Measurements from ENCODE around the gene WDR1.
"Not testable (repeated sequence)": the region's sequence is repeated elsewhere in the genome, so short reads cannot be mapped to it uniquely, and the experiment has no call there.

Gene WDR1

DNA sequence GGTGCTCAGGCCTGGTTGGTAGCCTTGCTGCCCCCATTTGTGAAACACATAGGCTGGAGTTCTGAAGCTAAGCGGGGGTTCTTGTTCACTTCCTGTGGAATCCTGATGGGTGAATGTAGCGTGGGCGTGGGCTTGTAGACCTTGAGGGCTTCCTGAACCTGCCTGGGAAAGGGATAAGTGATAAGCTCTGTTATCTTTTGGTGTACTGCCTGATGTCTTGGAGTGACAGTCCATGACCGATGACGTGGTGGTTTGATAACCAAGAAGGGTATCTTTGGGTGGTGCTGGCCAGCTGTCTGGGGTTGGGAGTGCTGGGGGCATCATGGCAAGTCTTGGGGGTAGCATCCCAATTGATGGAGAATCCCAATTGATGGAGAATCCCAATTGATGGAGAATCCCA is 17.5 kb upstream of the WDR1 start:
- no peak for DNase-seq (ENCODE audit: low read depth, low spot score)

DNA sequence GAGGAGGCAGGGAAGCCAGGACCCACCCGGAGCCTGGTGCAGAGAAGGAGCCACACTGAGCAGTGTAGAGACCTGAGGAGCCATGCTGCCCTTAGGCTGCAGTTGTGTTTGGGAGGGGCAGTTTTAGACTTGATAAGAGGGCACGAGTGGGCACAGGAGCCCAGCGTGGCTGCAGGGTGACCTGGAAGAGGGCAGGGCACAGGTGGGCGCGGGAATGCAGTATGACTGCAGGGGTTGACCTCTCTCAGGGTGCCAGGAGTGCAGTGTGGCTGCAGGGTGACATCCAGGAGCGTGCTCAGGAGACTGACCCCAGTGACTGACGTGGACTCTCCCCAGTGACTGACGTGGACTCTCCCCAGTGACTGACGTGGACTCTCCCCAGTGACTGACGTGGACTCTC is 14.6 kb upstream of the WDR1 start:
- no peak for DNase-seq (ENCODE audit: low read depth, low spot score)

DNA sequence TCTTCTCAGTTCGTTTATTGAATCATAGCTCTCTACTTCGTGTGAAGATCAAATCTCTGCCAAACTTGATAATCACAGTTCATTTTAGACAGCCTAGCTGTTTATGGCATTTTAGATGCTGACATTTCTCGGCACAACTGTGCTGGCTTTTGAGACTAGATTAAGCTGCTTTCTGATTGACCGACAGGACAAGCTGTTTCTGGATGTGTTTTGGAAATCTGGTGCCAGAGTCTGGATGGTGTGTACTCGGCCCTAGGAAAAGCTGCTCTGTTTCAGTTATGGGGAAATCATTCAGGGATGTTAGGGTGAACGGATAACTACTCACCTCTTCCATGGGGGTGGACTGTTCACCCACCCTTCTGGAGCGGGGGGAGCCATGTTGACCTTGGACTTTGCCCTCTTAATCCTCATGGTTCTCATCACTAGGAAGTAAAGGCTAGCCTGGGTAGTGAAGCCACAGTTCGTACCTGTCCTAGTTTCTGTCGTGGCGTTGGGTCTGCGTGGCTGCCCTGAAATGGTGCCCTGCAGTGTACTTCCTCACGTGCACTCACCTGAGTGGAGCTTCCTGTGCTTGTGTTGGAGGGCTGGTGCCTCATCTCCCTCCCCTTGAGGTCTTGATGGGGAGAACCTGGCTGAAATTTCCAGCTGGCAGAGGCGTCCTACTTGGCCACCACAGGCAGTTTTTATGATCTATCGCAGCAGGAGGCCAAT is 13.7 kb upstream of the WDR1 start:
- no peak for DNase-seq (ENCODE audit: low read depth, low spot score)

DNA sequence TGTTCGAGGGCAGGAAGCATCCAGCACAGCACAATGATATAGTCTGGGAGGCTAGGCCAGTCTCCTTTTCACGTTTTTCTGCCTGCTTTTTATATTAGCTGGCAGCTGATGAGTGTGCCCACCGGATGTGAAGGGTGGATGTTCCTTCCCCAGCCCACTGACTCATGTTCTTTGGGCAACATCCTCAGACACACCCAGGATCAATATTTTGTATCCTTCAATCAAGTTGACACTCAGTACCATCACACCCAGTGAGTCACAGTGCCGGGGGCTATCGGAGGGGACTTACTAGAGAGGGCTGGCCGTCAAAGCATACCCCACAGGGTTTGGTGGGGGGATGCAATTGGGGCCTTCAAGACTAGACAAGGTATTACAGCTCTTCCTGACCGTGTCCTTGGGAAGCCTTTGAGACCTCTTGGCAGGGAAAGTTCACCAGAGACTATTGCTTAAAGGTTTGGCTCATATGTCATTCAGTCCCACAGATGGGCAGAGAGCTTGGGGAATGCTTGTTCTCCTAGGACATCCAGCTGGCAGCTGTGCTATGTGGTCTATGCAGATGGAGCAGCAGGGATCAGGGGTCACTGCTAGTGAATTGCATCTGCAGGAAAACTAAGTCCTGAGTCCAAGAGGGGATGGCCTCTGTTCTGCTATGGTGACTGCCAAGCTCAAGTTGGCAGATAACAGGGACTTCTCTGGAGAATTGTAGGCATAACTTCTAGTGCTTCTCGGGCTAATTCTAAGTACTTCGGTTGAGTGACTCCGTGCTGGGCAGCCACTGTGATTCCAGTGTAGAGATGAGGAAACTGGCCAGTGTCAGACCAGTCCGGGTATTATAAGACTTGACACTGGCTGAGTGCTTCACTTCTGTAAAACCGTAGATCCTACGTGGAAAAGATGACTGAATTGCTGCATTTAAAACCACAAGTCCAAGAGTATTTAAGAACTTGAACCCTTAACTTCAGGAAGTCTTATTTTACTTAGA is 12.9 kb upstream of the WDR1 start:
- DNase-seq (ENCODE audit: low read depth, low spot score) = no peak

DNA sequence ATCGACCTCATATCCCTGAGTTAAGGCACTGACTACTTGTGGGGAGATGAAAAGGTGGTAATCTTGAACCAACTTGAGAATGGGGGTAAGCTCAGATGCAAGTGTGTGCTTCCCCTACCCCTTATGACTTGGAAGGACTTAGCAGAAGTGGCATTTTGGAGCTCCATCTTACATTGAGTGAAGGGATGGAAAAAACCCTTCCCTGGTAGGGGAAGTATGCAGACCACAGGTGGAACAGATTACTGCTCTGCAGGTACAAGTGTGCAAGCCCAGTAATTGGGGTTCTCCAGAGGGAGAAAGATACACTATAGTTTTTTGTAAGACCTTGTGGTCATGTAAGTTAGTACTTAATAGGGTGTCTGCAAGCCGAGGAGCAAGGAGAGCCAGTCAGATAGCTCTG is 12.2 kb upstream of the WDR1 start:
- DNase-seq (ENCODE audit: low read depth, low spot score) = no peak

DNA sequence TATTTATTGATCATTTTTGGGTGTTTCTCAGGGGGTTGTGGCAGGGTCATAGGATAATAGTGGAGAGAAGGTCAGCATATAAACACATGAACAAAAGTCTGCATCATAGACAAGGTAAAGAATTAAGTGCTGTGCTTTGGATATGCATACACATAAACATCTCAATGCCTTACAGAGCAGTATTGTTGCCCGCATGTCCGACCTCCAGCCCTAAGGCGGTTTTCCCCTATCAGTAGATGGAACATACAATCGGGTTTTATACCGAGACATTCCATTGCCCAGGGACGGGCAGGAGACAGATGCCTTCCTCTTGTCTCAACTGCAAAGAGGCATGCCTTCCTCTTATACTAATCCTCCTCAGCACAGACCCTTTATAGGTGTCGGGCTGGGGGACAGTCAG is 10.9 kb upstream of the WDR1 start:
- not testable (repeated sequence) for DNase-seq (ENCODE audit: low read depth, low spot score)

DNA sequence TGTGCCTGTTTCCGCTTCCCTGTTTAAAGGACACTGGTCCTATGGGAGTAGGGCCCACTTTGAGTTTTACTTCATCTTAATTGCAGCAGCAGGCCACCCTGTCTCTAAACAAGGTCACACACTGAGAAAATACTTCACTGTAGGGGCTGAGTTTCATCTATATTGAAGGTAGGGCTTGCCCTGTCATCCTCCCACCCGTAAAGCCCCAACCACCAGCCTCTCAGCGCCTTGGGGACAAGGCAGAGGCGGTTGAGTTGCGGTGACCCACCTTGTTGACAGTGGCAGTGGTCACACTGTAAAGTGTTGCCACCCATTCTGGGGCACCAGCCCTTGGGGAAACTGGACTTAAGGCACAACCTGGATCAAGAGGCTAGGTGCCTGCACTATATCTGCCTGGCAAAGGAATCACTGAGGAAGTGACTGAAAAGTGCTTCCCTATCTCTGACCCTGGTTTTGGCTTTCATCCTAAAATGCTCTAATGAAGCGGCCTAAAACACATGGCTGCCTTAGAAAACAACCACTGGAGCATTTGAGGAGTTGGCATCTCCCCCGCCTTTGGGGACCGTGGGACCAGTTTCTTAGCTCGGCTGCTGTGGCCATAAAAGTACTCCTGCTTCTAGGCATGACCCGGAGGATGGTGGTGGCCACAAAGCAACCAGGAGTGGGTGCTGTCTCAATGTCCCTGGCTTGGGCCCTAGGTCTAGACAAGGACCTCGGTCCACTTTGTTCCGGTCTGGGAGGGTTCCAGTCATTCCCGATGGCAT is 7.8 kb upstream of the WDR1 start:
- no peak for DNase-seq (ENCODE audit: low read depth, low spot score)

DNA sequence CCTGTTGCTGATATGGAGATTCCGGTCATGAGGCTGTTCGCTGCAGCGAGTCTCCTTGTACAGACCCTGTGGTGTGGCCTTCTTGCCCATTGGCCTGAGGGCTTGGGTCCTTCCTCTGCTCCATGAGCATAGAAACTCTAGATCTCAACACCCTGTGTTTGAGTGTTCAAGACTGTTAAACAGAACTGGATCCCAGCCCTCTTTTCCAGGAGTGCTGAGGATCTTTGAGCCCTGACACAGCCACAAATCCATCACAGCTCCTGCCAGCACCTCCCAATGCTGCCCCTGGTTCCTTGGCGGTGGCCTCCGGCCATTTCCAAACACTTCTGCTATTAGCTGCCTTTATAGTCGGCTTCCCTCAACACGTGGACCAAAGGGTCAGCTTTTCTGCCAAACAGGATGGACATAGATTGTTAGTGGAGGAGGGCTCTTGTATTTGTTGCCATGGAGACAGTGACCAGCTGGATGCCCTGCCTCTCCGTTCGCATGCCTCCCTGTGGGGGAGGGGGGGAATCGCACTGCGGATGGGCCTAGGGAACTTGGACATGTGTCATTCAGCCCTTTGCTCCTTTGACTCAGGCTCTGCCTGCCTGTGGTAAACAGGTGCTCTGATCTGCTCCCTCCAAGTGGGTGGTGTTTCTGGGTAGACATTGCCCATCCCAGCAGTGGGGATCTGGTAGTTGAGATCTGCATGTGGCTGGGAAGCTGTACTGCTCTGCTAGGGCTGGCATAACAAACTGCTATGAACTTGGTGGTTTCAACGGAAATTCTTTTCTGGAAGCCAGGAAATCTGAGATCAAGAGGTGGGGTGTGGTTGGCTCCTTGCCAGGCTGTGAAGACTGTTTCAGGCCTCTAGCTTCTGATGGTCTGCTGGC is 6.9 kb upstream of the WDR1 start:
- no peak for DNase-seq (ENCODE audit: low read depth, low spot score)

DNA sequence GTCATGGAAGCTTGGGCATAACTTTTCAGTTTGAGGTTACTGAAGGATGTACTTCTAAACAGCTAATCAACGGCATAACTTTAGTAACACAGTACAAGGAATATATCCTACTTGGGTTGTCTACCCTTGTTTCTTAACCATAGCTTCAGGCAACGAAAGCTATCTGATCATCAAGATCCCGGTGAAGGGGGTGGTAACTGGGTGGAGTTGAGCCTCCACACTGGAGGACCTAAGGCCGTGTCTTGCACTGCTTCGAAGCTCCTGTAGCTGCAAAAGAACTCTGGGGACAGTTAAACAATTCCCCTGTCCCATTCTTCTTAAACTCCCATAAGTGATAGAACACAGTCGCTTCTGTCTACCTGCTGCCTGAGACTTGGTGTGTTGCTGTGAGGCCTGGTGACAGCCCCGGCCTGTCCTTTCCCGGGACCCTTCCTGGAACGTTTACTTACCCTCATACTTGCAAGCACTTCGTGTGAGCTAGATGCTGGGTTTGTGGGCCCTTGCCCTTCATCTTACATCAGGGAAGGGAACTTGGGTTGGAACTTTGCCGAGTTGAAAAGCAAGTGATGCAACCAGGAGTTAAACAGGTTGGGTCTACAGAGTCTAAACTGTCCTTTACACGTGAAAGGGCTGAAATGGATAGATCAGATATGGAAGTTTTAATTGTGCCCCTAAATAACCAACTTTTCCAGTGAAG is 5.8 kb upstream of the WDR1 start:
- no peak for DNase-seq (ENCODE audit: low read depth, low spot score)

DNA sequence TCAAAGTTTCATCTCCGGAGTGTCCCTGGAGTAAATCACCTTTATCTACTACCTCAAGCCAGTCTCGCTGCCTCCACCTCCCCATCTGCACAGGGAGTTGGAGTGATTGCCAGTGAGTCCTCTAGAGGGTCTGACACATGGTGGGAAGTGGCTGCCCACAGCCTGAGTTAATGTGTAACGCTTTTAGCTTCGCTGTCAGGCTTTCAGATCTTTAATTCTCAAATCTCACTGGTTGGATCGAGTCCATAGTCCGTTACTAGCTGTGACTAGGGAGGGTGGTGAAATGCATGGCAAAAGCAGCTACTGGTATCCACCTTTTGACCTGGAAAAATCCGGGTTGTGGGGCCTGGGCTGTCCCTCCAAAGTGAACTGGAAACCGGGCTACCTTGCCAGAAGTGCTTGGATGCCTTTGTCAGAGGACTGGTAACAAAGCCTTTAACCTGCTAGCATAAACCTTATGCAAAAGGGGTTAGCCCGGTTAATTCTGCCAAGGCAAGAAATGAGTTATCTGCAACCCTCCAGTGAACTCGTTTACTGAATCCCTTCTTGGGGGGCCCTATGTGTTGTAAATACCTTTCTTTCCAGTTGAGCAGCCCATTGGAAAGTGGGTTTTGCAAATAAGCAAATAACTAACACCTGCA is 5.1 kb upstream of the WDR1 start:
- no peak for DNase-seq (ENCODE audit: low read depth, low spot score)

DNA sequence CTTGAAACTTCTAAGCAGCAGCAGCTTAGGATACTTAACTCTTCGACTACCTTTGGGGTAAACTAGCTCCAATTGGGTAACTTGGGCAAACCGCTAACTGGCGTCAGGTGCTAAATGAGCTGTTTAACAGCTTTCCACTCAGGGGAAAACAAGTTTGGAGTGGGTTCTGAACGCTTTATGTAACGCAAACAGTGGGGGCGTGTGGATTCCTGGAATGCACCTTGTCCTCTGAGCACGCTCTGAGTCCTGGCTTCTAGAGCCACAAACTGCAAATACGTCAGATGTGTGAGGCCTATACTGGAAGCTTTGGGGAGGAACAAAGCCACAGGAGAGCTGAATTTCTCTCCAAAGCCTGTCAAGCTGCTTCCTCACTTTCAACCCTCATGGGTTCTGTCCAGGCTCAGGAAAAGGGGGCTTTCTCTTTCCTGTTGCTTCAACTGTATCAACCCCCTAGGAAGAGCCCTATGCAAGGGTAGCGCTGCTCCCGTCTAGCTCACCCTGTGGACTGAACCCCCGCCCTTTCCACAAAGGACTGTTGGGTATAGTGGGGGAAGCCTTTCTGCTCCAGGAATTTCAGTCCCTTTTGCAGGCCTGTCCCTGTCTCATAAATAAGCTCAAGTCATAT is 4.5 kb upstream of the WDR1 start:
- DNase-seq (ENCODE audit: low read depth, low spot score) = no peak

DNA sequence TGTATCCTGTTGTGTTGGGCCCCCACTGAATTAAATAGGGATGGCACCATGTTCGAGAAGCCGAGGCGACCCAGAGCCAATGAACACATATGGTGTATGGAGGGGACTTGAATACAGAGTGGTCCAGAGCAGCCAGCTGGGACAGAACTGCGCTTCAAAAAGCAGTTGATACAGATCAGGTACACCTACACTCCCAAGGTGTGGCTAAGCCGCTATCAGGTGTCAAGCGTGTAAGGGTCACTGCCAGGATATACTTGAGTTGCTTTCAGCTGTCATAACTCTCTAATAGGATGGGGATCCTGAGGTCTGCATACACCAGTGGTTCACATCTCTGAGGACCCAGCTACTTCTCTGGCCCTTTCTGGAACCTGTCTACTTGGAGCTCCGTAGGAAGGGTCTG is 3.2 kb upstream of the WDR1 start:
- no peak for DNase-seq (ENCODE audit: low read depth, low spot score)

DNA sequence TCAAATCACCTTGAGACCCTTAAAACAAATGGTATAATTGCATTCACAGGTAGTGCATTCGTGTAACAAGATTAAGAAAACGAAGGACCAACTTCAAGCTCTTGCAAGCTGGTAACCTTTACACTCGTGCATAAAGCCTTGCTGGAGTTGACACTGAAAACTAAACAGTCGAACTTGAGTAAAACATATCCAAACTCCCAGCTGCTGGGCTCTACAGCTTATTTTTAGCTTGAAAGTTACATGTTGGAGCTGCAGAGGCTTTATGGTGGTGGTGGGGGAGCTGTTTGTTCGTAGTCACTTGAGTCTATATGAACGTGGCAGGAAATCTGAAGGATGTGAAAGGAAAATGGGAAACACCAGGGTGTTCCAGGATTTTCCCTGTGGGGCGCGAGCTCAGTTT is 2.7 kb upstream of the WDR1 start:
- DNase-seq (ENCODE audit: low read depth, low spot score) = no peak

DNA sequence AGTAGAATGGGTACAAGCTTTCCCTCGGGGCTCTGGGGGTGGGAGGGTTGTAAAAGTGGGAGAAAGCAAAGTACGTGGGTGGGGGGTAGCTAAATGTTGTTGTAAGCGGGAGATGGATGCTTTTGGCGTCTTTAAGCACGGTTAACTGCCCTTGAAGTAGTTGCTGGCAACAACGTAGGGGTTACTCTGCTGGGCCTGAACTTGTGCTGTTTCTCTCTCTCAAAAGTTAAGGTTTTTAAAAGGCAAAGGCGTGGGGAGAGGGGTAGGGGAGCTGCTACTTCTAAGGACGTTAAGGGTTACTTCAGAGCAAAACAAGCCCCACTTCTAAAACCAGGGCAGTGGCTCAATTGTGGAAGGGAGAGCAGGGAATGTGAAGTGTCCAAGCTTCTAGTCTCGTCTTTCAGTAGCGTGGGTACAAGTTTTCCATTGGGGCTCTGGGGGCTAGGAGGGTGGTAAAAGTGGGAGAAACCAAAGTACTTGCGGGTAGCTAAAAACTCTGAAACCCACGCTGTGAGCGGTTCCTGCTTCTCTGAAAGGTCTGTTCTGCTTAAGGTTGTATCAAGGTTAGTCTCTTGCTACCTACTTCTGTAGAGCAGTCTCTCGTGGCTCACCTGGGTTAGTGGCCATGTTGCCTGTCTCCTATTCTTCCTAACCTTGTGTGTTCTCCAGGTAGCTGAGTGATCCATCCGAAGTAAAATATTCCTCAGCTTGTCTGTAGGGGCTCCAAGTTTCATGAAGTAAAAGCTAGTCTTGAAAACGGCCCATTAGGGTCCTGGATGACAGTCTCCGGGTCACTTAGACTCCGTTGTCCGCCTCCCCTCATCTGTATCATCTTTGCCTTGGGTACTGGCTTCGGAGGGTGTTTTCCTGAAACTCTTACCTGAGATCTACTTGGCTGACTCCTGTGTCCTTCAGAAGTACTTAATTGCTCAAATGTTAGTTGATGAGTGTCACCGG is 1.7 kb upstream of the WDR1 start:
- DNase-seq (ENCODE audit: low read depth, low spot score) = no peak

DNA sequence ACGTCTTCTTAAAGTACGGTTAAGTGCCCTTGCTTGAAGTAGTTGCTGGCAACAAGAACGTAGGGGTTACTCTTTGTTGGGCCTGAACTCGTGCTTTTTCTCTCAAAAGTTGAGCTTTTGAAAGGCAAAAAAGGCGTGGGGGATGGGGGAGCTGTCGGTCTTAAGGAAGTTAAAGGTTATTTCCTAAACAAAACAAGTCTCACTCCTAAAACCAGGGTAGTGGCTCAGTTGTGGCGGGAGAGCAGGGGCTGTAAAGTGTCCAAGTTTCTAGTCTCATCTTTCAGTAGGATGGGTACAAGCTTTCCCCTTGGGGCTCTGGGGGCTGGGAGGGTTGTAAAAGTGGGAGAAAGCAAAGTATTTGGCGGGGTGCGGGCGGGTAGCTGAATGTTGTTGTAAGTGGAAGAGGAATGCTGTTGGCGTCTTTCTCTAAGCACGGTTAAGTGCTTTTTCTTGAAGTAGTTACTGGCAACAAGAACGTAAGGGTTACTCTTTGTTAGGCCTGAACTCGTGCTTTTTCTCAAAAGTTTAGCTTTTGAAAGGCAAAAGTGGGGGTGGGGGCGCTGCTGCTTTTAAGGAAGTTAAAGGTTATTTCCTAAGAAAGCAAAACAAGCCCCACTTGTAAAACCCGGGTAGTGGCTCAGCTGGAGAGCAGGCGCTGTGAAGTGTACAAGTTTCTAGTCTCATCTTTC is 904 bp upstream of the WDR1 start:
- DNase-seq (ENCODE audit: low read depth, low spot score) = no peak

DNA sequence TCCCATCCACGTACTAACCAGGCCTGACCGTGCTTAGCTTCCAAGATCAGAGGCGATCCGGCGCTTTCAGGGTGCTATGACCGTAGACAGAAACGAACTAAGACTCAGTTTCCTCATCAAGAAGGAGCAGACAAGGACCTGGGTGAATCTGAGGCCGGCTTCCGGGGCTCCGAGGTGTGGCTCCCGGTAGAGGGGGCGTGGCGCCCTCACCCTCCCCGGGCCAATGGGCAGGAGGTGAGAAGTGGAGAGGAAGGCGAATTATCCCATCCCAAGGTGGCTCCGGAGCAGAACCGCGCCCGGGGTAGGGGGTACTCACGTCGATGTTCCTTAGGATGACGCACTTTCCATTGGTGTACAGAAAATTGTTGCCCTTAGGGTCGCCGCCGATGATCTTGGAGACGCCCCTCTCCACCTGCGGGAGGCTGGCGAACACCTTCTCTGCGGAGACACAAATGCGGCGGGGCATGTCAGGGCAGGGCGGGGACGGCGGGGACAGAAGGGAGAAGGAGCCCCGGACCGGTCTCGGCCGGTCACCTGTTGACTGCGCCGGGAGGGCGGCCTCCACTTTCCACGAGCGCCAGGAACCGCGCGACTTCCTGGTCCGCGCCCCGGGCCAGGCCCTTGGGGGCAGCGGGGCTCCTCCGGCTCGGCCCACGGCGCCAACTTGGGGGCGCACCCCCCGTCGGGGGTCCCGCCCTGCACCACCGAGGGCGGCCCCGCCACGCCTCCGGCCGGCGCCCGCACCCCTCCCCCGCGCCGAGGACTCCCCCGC is 616 bp downstream of the WDR1 start:
- DNase-seq (ENCODE audit: low read depth, low spot score) = peak; percentile 54

DNA sequence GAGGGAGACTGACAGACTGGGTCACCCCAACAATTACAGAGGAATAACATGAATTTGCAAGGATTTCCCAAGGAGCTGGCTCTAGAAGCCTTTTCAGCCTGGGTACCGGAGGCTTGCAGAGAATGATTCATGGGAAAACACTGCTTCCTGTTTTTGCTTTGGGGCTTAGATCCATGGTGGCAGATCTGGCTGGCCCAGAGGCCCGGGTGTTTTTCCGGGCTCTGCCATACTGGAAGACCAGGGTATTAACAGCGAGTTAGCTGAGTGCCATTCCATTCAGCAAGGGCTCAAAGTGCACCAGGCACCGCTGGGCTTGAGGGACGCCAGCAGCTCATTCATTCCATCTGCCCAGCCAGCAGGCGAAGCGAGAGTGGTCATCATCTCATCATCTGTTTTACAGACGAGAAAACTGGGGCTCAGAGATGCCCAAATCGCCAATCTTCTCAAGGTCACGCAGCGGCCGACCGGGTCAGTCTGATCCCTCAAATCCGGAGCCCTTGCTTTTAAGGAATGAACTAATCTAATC is 1.3 kb downstream of the WDR1 start:
- DNase-seq (ENCODE audit: low read depth, low spot score) = no peak
